NB4 (cell line): ENCODE results near the gene ZNF579.

ENCODE experiments used
- MYC ChIP-seq: IDR thresholded peaks from 2 replicates; pipeline ENCODE4 v1.6.1; 2011; ENCODE audit warnings: low read depth, low read length
- POLR2A ChIP-seq: IDR thresholded peaks from 2 replicates; pipeline ENCODE4 v1.6.1; 2011; ENCODE audit warnings: mild to moderate bottlenecking; ENCODE audit not compliant: insufficient read length; ENCODE audit errors: extremely low read depth
- TF ChIP-seq, protein P1 (sequence below): IDR thresholded peaks from 2 replicates; pipeline ENCODE4 v1.6.1; 2011; ENCODE audit warnings: low read depth, low read length
- TF ChIP-seq, protein P2 (sequence below): IDR thresholded peaks from one replicate; pipeline ENCODE4 v1.5.1; 2012; ENCODE audit warnings: low read depth, low read length

DNA sequence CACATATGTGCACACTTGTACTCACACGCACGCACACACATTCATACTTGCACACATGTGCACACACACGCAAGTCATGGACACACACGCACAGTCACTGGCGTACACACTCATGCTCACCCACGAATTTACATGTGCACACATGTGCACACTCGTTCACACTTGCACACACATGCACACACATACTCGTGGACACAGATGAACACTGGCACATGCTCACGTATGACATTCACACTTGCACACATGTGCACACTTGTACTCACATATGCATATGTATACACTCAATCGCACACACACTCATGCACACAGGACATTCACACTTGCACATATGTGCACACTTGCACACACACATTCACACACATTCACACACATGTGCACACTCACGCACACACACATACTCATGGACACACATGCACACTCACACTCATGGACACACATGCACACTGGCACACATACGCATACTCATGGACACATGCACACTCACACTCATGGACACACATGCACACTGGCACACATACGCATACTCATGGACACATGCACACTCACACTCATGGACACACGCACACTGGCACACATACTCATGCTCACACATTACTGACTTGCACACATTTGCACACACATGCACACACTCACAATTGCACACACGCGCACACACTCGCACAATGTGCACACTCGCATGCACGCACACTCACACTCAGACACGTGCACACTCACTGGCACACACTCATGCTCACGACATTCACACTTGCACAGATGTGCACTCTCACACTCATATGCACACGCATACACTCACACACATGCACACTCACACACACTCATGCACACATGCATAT lies 53.2 kb downstream of the ZNF579 start:
- TF ChIP-seq, protein P1, sequence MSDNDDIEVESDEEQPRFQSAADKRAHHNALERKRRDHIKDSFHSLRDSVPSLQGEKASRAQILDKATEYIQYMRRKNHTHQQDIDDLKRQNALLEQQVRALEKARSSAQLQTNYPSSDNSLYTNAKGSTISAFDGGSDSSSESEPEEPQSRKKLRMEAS: no peak
- TF ChIP-seq, protein P2, sequence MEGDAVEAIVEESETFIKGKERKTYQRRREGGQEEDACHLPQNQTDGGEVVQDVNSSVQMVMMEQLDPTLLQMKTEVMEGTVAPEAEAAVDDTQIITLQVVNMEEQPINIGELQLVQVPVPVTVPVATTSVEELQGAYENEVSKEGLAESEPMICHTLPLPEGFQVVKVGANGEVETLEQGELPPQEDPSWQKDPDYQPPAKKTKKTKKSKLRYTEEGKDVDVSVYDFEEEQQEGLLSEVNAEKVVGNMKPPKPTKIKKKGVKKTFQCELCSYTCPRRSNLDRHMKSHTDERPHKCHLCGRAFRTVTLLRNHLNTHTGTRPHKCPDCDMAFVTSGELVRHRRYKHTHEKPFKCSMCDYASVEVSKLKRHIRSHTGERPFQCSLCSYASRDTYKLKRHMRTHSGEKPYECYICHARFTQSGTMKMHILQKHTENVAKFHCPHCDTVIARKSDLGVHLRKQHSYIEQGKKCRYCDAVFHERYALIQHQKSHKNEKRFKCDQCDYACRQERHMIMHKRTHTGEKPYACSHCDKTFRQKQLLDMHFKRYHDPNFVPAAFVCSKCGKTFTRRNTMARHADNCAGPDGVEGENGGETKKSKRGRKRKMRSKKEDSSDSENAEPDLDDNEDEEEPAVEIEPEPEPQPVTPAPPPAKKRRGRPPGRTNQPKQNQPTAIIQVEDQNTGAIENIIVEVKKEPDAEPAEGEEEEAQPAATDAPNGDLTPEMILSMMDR: no peak
- TF ChIP-seq POLR2A (no peak), MYC (no peak)
